Measurements from ENCODE around the gene HSPH1.

DNA sequence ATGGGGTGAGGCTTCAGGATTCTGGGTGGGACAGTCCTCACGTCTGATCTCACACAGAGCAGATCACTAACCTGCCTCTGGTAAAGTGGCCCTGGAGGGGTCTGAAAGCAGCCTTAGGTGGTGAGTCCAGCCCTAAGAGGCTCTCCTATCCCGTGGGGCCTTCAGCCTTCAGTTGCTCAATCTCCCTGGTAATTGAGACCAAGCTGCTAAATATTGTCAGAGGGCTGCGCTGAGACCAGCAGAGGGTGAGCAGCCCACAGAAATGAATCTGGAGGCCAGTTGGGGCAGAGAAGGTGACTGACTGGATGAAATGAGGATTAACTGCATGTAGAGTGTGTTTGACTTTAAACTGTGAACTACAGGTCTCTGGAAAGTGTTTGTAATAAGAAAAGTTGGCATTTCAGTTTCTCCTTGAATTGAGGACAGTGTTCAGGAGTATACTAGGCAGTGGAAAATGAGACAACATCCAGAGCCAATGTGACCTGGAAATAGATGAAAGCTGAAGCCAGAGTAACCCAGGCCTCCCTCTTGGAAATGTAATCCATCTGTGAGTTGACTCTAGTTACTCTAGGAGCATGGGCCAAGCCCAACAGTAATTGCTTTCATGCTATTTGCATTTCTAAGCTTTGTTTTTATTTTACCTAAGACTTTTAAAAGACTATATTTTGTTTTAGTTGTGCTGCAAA is 14.3 kb upstream of the HSPH1 start:
- TF ChIP-seq, protein P1, sequence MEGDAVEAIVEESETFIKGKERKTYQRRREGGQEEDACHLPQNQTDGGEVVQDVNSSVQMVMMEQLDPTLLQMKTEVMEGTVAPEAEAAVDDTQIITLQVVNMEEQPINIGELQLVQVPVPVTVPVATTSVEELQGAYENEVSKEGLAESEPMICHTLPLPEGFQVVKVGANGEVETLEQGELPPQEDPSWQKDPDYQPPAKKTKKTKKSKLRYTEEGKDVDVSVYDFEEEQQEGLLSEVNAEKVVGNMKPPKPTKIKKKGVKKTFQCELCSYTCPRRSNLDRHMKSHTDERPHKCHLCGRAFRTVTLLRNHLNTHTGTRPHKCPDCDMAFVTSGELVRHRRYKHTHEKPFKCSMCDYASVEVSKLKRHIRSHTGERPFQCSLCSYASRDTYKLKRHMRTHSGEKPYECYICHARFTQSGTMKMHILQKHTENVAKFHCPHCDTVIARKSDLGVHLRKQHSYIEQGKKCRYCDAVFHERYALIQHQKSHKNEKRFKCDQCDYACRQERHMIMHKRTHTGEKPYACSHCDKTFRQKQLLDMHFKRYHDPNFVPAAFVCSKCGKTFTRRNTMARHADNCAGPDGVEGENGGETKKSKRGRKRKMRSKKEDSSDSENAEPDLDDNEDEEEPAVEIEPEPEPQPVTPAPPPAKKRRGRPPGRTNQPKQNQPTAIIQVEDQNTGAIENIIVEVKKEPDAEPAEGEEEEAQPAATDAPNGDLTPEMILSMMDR (conservative IDR thresholded peaks at IDR 0.05; ENCODE audit: low read depth, low read length) = no peak
- no peak for TF ChIP-seq EZH2 (IDR thresholded peaks at IDR 0.05; ENCODE audit: borderline replicate concordance, low read depth, low read length, poor library complexity, severe bottlenecking)
